GM21515 (cell line): ENCODE measurements around the gene GNAZ.

Experiments
- ATAC-seq: cut with Tn5 transposase; IDR thresholded peaks from one replicate; pipeline ENCODE4 v1.9.1; 2021; ENCODE audit not compliant: unreplicated experiment

The GNAZ gene

DNA sequence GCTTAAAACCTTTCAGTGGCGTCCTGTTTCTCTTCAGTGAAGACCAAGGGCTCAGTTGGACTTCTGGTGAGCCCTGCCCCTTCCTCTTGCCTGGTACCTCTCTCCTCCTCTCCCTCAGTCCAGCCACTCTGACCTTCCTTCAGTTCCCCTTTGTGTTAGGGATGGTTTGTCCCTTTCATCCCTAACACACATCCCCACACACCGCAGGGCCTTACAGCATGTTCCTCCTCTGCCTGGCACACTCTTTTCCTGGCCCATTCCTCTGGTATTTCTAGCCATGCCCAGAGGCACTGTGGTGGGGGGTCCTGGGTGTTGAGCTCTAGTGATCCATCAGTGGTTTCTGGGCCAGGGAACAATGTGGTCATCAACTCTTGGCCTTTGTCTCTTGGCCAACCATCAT lies 21.4 kb downstream of the GNAZ start:
- no peak for ATAC-seq

DNA sequence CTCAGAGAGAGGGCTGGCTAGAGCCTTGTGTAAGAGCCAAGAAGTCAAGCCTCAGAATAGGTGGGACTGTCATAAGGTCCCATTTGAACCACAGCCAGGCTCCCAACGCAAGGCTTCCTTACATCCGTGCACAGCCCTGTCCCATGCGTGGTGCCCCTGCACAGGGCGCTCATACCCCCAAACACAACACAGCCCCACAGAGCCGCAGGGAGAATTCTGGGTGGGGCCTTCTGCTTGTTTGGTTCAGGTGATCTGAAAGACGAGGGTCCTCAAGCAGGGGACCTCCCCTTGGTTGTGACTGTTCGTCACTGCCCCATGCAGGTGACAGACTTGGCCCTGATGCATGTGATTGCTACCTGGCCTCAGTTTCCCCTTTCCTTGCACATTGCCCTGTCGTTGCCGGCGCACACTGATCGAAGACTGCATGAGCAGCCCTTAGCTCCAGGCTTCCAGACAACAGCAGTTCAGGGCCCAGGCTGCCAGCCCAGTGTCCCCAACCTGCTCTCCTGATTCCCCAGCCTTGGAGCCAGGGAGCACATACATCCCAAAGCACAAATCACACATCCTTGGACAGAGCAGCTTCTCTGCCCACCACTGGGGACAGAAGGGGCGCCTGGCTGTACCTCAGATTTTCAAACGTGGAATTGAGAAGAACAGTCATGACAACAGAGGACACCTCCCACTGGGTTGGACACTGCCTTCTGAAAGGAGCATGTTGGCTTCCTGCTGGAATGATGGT lies 22.1 kb downstream of the GNAZ start:
- no peak for ATAC-seq

DNA sequence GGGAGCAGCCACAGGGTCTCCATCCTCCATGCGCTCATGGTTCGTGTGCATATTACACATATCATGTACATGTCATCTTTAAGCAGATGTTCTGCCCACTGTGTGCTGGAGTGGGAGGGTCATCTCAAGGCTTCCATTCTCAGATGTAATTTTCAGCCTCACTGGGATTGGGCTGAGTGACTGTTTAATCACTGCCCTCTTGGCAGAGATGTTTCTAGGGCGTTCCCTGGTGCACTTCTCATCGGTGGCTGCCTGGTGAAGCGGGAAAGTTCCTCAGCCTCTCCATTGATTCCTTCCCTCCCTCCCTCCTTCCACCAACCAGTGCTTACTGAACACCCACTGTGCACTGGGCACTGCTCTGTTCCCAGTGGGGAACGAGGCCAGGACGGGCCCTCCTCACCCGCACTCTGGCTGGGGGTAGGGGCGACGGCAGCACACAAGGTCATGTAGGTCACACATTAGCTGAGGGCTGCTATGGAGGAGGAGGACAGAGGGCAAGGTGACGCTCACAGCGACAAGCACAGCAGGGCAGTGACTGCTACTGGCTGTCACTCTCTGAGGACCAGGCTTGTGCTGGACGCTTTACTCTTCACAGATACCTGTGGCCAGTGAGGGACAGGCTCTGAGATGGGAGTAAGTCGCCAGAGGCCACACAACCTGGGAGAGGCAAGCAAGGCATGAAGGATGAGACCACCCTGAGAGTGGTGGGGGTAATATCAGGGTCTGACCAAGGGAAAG lies 22.9 kb downstream of the GNAZ start:
- no peak for ATAC-seq

DNA sequence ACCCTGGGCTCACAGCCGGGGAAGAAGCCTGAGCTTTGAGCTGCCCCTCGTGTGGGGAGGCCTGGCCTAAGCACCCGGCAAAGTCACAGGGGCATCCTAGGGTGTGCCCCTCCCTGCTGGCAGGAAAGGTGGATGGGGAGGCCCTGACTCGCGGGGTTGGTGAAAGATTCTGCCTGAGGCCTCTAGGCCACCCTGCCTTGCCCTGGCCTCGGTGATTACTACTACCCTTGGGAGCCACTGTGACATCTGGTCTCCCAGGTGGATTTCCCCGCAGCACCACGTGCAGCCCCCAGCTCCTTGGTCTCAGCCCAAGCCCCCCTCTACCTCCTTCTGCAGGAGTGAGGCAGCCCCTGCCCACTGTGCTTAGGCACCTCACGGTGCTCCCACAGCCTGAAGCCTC lies 23.9 kb downstream of the GNAZ start:
- ATAC-seq, result no peak

DNA sequence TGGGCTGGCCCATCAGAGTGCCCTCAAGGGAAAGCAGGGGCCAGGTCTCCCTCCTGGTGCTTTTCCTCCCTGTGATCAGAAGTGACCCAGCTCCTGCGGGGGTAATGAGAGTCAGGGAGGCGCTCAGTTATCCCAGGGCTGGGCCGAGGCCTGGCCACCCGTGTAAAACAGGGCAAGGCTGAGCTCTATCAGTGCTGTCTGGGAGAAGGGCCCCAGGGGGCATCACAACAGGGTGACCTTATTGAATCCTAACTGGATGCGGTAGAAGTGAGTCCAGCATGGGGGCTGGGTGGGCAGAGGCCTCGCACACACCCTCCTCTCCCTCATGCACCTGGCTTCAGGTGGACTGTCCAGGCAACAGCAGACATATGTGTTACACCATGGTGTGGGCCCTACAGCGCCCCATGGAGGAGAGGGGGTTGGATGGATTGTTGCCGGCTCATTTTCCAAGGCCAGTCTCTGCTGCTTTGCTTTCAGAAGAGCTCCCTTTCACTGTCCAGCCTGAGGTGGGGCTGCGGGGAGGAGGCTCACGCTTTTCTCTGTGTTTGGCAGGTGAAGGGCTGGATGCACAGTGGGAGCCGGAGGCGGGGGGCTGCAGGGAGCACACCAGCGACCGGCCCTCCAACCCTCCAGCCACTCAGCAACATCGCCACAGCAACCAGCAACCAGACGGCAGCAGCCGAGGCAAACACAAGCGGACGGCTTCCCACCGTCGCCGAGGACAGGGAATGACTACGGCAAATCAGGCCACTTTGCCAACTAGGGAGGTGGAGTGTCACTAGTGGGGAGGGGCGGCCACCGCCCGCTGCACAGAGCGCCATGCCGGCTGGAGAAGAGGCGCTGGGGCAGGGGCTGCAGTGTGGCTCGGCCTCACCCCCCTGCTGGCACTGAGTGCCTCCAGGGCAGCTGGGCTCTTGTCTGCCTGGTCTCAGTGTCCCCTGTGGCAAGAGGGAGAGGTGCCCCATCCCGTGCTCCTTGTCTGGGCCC lies 24.7 kb downstream of the GNAZ start:
- no peak for ATAC-seq

DNA sequence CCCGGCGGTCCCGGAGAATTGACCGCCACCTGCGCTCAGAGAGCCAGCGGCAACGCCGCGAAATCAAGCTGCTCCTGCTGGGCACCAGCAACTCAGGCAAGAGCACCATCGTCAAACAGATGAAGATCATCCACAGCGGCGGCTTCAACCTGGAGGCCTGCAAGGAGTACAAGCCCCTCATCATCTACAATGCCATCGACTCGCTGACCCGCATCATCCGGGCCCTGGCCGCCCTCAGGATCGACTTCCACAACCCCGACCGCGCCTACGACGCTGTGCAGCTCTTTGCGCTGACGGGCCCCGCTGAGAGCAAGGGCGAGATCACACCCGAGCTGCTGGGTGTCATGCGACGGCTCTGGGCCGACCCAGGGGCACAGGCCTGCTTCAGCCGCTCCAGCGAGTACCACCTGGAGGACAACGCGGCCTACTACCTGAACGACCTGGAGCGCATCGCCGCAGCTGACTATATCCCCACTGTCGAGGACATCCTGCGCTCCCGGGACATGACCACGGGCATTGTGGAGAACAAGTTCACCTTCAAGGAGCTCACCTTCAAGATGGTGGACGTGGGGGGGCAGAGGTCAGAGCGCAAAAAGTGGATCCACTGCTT lies 25.5 kb downstream of the GNAZ start:
- ATAC-seq, result no peak

DNA sequence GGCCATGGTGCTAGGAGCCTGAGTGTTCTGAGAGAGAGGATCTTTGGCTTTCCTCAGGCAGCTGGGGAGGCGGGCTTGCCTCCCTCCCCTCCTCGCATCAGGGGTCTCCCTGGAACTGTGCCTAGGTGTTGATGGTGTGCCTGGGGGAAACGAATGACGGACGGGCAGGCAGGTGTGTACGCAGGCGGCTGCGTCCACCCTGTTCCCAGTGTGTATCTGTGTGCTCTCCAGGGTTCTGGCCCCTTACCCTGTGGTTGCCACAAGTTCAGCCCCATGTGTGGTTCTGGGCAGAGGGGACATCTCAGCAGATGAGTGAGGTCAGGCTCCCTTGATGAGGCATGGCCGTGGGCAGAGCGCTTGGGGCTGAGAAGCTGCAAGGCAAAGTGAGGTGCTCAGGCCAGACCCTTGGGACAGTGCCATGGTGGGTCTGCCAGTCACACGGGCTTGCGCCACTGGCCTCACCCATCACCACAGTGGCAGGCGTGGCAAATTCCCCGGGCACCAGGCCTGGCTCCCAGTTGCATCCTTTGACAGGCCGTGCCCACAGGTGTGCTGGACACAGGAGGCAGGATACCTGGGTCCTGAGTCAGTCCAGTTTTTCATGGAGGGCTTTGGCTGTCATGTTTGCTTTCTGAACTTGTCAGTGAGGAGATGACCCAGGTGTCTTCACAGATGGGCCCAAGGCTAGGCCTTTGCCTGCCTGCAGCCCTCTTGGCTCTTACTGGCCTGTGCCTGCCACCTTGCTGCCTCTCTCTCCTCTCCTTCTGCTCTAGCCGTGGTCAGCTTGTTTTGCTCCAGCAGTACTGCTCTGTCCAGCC lies 27.3 kb downstream of the GNAZ start:
- ATAC-seq, result no peak

DNA sequence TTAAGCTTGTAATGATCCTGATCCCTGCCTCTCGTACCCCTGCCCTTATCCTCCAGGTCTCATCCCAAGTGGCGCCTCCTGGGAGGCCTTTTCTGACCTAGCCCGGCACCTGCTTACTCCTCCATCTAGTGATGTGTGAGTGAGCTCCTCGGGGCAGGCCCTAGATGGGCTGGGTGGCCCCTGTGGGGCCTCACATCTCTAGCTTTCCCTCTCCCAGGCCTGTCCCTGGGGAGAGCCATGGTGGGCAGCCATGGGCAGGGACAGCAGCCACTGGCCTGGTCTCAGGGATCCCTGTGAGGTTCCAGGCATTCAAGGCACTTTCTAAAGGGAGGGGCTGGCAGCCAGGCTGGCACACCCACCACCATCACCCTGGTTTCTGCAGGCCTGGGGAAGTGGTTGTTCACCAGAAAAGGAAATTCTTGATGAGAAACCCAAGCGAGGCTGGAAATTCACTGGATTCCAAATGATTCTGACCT lies 27.9 kb downstream of the GNAZ start:
- ATAC-seq, result no peak

DNA sequence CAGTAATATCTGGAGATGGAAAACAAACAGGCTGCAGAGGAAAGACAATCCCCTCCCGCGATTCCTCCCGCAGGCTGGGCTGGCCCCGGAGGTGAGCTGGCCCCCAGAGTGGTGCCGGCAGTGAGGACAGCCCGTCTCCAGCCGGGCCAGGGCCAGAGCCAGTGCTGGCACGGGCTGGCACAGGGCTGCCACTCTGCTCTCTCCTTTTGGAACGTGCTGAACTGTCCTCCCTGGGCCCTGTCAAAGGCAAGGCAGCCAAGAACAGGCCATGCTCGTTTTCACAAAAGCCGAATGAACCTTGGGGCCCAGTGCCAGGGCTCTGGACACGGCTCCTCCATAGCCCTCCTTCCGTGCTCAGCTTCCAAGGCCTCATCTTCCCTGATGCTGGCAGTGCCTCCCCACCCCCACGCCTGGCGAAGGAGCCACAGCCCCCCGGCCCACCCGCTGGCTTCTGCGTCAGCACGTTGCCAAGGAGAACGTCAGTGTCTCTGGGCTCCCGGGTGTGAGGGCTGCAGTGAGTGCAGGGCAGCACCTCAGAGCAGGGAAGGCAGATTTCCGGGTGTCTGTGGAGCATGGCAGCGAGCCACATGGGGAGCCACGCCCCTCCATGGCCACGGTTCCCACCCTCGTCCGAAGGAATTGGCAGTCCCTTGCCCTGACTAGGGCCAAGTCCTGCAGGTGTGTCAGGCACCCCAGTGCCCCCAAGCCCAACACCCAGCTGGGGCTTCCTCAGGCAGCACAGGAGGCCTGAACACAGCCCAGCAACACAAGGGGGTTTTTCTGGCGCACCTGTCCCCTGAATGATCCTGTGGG lies 28.6 kb downstream of the GNAZ start:
- ATAC-seq, result no peak

DNA sequence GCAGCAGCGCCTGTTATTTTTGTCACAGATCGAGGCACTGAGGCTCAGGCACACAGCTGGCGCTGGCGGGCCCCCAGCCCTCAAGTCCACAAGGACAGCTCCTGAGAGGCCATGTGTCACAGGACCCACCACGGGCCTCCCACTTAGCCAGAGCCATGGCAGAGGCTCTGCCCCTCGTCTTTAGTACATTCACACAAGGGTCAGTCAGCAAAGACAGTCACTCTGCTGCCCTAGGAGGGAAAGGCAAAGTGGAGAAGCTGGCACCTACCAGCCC lies 29.1 kb downstream of the GNAZ start:
- ATAC-seq, result no peak

DNA sequence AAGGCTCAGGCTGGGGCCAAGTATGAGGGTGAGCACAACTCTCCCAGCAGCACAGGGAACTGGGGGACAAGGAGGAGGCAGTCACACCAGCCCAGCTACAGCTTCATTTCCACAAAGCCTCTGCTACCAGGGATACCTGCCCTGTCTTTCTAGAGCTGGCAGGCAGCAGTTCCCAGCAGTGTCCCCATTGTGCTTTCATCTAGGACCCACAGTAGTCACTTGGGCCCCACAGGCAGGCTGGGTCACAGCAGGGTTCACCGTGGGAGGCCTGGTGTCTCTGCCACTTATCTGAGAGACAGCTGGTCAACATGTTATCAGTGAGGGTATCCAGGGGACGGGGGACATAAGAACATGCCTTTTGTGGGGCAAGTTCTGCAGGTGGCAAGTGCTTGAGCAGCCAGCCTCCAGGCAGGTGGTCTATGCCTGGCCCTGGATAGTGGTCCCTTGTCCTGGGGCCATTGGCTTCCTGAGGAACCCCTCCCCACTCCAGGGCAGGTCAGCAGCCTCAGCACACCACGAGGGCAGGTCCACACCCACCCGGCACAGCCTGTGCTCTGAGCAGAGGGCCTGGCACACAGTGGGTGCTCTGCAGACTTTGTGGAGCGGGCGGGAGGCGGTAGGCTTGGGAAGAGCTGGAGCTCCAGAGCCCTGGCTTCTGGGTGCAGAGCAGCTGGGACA lies 29.9 kb downstream of the GNAZ start:
- no peak for ATAC-seq

DNA sequence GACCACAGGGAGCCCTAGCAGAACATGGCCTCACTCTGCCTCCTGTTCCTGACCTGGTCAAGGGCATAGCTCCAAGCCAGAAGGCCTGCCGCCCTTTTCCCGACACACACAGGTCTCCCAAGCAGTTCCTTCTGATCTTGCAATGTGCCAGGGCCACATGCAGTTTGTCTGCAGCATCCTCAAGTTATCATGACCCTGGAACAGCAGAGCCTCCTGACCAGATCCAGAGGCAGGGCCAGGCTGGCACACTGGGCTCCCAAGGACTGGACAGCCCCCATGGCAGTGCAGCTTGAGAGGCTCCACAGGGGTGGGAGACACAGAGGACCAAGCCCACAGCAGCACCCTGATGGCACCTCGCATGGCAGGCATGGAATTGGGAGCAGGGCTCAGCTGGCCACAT lies 31.2 kb downstream of the GNAZ start:
- no peak for ATAC-seq

DNA sequence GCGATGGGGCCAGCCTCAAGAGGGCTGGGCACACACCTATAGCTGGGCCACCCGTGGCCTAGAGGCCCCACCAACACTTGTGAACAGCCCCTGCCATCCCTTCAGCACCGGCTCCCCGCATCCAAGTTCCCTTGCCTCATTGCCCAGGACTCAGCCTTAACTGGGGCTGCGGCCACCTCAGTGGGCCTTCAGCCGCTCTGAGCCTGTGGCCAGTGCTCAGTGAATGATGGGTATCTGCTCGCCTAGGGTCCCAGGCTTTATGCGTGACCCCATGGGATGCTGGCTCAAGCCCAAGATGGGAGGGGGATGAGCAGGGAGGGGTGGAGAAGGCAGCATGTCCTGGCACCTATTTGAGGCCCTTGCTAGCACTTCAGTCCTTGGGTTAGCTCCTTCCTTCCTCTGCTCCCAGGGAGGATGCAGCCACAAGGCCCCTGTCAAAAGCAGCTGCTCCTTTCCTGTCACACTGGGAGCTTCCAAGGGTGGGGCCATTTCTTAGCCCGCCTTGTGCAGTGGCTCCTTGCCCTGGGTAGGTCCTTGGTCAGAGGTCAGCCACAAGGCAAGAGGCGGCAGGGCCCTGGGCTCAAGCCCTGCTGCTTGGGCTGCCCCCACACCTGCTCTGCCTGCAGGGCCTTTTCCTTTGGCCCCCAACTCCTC lies 31.8 kb downstream of the GNAZ start:
- ATAC-seq, result no peak

DNA sequence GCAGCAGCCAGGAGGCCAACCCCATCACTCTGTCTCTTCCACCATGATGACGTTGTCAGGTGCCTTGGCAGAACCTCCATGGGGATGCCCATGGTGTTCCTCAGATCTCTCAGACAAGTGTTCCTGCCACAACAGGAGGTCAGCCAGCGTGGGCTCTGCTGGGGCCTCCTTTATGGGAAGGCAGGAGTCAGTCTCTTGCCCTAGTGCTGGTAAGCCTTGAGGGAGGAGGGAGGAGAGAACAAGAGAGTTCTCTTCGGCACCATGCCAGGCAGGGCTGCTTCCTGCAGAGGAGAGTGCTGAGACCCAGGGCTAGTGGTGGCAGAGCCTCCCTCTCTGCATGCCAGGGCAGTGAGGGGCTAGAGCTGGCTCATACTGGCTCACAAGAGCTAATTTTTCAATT lies 32.5 kb downstream of the GNAZ start:
- no peak for ATAC-seq

DNA sequence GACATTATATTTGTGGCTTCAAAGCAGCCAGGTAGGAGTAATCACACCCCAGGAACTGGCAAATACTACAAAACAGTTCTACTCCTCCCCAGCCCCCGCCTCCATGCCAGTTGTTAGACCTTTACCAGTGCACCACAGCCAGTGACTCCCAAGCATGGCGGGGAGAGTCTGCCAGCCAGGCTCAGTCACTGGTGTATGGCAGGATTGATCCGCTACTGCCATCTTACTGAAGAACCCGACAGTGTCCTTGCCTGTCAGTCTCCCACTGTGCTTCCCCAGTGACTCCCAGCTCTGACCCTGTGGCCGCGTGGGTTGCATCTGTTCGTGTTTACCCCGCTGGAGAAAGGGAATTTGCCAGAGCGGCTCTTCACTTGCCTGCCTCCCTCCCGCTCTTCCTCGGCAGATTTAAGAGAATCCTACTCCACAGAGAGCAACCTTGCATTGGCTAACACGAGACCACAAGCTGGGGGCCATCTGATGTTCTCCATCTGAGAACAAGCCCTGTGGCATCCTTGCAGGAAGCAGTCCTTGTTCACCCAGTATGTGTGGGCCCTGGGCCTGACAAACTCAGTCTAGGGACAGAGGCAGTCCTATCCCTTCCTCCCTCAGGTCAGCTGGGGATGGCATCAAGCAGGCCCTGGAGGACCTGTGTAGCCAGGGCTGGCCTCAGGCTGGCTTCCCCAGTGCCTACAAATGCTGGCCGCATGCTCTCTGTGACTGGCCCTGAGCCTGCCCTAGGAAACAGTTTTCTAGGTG lies 33.1 kb downstream of the GNAZ start:
- ATAC-seq, result no peak

DNA sequence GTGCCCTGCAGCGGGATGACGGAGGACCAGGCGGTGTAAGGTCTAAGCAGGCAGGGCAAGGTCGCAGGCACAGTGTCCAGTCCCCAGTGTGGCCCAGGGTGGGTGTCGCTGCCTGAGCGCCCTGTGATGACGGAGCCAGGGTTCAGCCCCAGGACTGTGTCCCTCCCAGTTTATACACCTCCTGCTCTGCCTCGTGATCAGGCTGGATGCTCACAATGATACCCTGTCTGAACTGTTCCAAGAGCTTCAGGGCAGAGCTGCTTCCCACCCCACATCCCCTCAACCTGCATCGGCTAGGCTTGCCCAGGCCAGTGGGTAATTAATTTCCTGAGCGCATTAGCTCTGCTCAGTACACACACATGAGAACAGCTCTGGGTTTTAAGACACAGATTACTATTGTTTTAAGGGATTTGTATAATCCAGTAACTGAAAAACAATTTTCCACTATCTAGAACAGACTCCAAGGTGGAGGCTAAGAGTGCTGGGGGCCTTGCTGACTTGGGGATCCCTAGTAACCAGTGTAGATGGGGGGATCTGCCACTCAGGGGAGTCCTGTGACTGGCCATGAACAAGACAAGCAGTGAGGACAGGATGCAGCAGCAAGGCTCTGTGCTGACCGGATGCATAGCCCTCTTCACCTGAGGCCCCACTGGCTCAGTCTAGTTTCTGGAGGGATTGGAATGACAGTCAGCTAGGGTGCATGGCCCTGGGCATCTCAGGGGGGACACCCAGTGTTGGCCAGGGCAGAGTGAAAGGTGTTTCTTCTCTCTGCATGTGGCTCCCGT lies 34.1 kb downstream of the GNAZ start:
- ATAC-seq, result no peak

DNA sequence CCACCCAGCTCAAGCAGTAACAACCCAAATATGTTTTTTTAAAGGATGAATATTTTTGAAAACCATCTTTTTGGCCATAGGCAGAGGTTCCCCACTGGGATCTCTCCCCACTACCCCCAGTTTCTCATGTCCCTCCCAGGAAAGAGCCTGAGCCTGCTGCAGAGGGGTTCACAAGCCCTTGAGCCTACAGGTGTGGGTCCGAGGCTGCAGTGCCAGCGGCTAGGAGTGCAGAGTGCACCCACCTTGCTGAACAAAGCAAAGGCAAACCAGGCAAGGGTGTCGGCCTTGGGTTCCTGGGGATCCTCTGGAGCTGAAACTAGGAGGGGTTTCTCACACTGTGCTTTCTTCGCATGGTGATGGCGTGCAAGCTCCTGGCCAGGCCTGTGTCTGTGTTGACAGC lies 35.0 kb downstream of the GNAZ start:
- no peak for ATAC-seq
